Activated naive CD4-positive, alpha-beta T cell treated with anti-CD3 and anti-CD28 coated beads, Interleukin-2, amount 50 U/mL, for 24 hours (primary cell): ENCODE results near the gene TF.

Experiments used
- H3K27ac Mint-ChIP-seq: one replicate; pipeline ENCODE4 v1.8.0; 2021; ENCODE audit warnings: mild to moderate bottlenecking, mixed read lengths
- H3K27me3 Mint-ChIP-seq: one replicate; pipeline ENCODE4 v1.8.0; 2021; ENCODE audit warnings: mixed read lengths
- H3K36me3 Mint-ChIP-seq: one replicate; pipeline ENCODE4 v1.8.0; 2021; ENCODE audit warnings: mixed read lengths
- H3K4me1 Mint-ChIP-seq: one replicate; pipeline ENCODE4 v1.8.0; 2021; ENCODE audit warnings: mixed read lengths
- H3K4me3 Mint-ChIP-seq: one replicate; pipeline ENCODE4 v1.8.0; 2021; ENCODE audit warnings: mild to moderate bottlenecking, mixed read lengths
- H3K9me3 Mint-ChIP-seq: one replicate; pipeline ENCODE4 v1.8.0; 2021; ENCODE audit warnings: mixed read lengths

TF gene

GRCh38 chr3:133831966-133832801, 86.0 kb downstream of the TF start:
- no peaks in the 10 kb centered on the region for H3K4me1 Mint-ChIP-seq
- H3K27me3 Mint-ChIP-seq, result no peaks in the 10 kb centered on the region
- H3K27ac Mint-ChIP-seq, result no peak overlapping the region
- H3K9me3 Mint-ChIP-seq, result no peaks in the 10 kb centered on the region
- H3K4me3 Mint-ChIP-seq, result no peak overlapping the region
- no peaks in the 10 kb centered on the region for H3K36me3 Mint-ChIP-seq

- Mint-ChIP-seq H3K27me3 (no peaks in the 10 kb centered on the region), H3K9me3 (no peaks in the 10 kb centered on the region), H3K4me1 (no peaks in the 10 kb centered on the region), H3K4me3 (no peak overlapping the region), H3K36me3 (no peaks in the 10 kb centered on the region), H3K27ac (no peak overlapping the region)
Measured at GRCh38 chr3:133832802-133833144, 86.6 kb downstream of the TF start.

GRCh38 chr3:133833267-133833666, 87.1 kb downstream of the TF start:
- no peaks in the 10 kb centered on the region for H3K27me3 Mint-ChIP-seq
- H3K9me3 Mint-ChIP-seq, result no peaks in the 10 kb centered on the region
- H3K4me1 Mint-ChIP-seq, result no peaks in the 10 kb centered on the region
- H3K27ac Mint-ChIP-seq, result no peak overlapping the region
- no peak overlapping the region for H3K4me3 Mint-ChIP-seq
- H3K36me3 Mint-ChIP-seq, result no peaks in the 10 kb centered on the region

- H3K9me3 Mint-ChIP-seq, result no peaks in the 10 kb centered on the region
- H3K27ac Mint-ChIP-seq, result no peak overlapping the region
- no peak overlapping the region for H3K4me3 Mint-ChIP-seq
- no peaks in the 10 kb centered on the region for H3K27me3 Mint-ChIP-seq
- H3K4me1 Mint-ChIP-seq, result no peaks in the 10 kb centered on the region
- H3K36me3 Mint-ChIP-seq, result no peaks in the 10 kb centered on the region
Measured at GRCh38 chr3:133833880-133834620, 87.9 kb downstream of the TF start.

GRCh38 chr3:133834621-133835417, 88.6 kb downstream of the TF start:
- H3K9me3 Mint-ChIP-seq, result no peaks in the 10 kb centered on the region
- H3K36me3 Mint-ChIP-seq, result no peaks in the 10 kb centered on the region
- H3K27ac Mint-ChIP-seq, result no peak overlapping the region
- no peaks in the 10 kb centered on the region for H3K4me1 Mint-ChIP-seq
- peaks cover under 1% of the 10 kb centered on the region for H3K27me3 Mint-ChIP-seq
- no peak overlapping the region for H3K4me3 Mint-ChIP-seq

- no peaks in the 10 kb centered on the region for H3K9me3 Mint-ChIP-seq
- no peak overlapping the region for H3K27ac Mint-ChIP-seq
- H3K36me3 Mint-ChIP-seq, result no peaks in the 10 kb centered on the region
- no peaks in the 10 kb centered on the region for H3K4me1 Mint-ChIP-seq
- no peak overlapping the region for H3K4me3 Mint-ChIP-seq
- peaks cover 3% of the 10 kb centered on the region for H3K27me3 Mint-ChIP-seq
Measured at GRCh38 chr3:133835418-133835743, 89.2 kb downstream of the TF start.

GRCh38 chr3:133835961-133836360, 89.8 kb downstream of the TF start:
- Mint-ChIP-seq H3K4me1 (no peaks in the 10 kb centered on the region), H3K27me3 (peaks cover 3% of the 10 kb centered on the region), H3K9me3 (no peaks in the 10 kb centered on the region), H3K27ac (no peak overlapping the region), H3K4me3 (no peak overlapping the region), H3K36me3 (no peaks in the 10 kb centered on the region)

- H3K27ac Mint-ChIP-seq, result no peak overlapping the region
- H3K4me1 Mint-ChIP-seq, result no peaks in the 10 kb centered on the region
- H3K9me3 Mint-ChIP-seq, result no peaks in the 10 kb centered on the region
- no peaks in the 10 kb centered on the region for H3K36me3 Mint-ChIP-seq
- H3K4me3 Mint-ChIP-seq, result no peak overlapping the region
- peaks cover 3% of the 10 kb centered on the region for H3K27me3 Mint-ChIP-seq
Measured at GRCh38 chr3:133836497-133837158, 90.4 kb downstream of the TF start.

- peaks cover 3% of the 10 kb centered on the region for H3K27me3 Mint-ChIP-seq
- H3K36me3 Mint-ChIP-seq, result no peaks in the 10 kb centered on the region
Measured at GRCh38 chr3:133837487-133838295, 91.5 kb downstream of the TF start.

GRCh38 chr3:133838296-133838789, 92.2 kb downstream of the TF start:
- no peaks in the 10 kb centered on the region for H3K4me1 Mint-ChIP-seq

More at GRCh38 chr3:133837487-133838295, 91.5 kb downstream of the TF start:
- no peak overlapping the region for H3K27ac Mint-ChIP-seq
- H3K4me3 Mint-ChIP-seq, result no peak overlapping the region
- no peaks in the 10 kb centered on the region for H3K4me1 Mint-ChIP-seq
- no peaks in the 10 kb centered on the region for H3K9me3 Mint-ChIP-seq

GRCh38 chr3:133838916-133839800, 93.0 kb downstream of the TF start:
- Mint-ChIP-seq H3K4me1 (no peaks in the 10 kb centered on the region), H3K9me3 (no peaks in the 10 kb centered on the region), H3K27me3 (peaks cover 3% of the 10 kb centered on the region), H3K36me3 (no peaks in the 10 kb centered on the region), H3K4me3 (no peak overlapping the region), H3K27ac (no peak overlapping the region)

More at GRCh38 chr3:133838296-133838789, 92.2 kb downstream of the TF start:
- peaks cover 3% of the 10 kb centered on the region for H3K27me3 Mint-ChIP-seq
- H3K36me3 Mint-ChIP-seq, result no peaks in the 10 kb centered on the region
- no peaks in the 10 kb centered on the region for H3K9me3 Mint-ChIP-seq
- no peak overlapping the region for H3K27ac Mint-ChIP-seq
- no peak overlapping the region for H3K4me3 Mint-ChIP-seq

- no peaks in the 10 kb centered on the region for H3K36me3 Mint-ChIP-seq
- no peak overlapping the region for H3K27ac Mint-ChIP-seq
- H3K4me1 Mint-ChIP-seq, result no peaks in the 10 kb centered on the region
- peaks cover 3% of the 10 kb centered on the region for H3K27me3 Mint-ChIP-seq
- no peaks in the 10 kb centered on the region for H3K9me3 Mint-ChIP-seq
- H3K4me3 Mint-ChIP-seq, result no peak overlapping the region
Measured at GRCh38 chr3:133840055-133840737, 94.0 kb downstream of the TF start.

- H3K27ac Mint-ChIP-seq, result no peak overlapping the region
- H3K4me1 Mint-ChIP-seq, result no peaks in the 10 kb centered on the region
- H3K4me3 Mint-ChIP-seq, result no peak overlapping the region
- no peaks in the 10 kb centered on the region for H3K36me3 Mint-ChIP-seq
- no peaks in the 10 kb centered on the region for H3K9me3 Mint-ChIP-seq
- H3K27me3 Mint-ChIP-seq, result peaks cover 3% of the 10 kb centered on the region
Measured at GRCh38 chr3:133840767-133841166, 94.6 kb downstream of the TF start.
